ENCODE measurements around the gene ETFBKMT. TPM values are rescaled to one million over a fixed set of nuclear protein-coding genes. Genes with fewer than 3 reads are reported as not detected.

Gene ETFBKMT
- total and polyA plus RNA-seq, 12 donors, result 1.7 to 8.7 (median 5.9) TPM

- no peak for DNase-seq
- intact Hi-C loops (cut with DNase I), result no loop called here
- ATAC-seq, result no peak
- no peaks in the 10 kb centered on the region for H3K27me3 ChIP-seq
- peaks cover 0 to 6% (median 0%) of the 10 kb centered on the region in 9 donors for H3K4me1 ChIP-seq
- H3K9me3 ChIP-seq, result no peaks in the 10 kb centered on the region
- H3K36me3 ChIP-seq, result no peaks in the 10 kb centered on the region
- no peak overlapping the region for H3K4me3 ChIP-seq
- H3K27ac ChIP-seq, result no peak overlapping the region
- 72 to 97% methylated on average over 2 of the region's 2 CpGs for WGBS, 2 donors
- TF ChIP-seq CTCF (IDR thresholded peaks at IDR 0.05), result no peak
These were observed 39.2 kb upstream of the ETFBKMT start for GRCh38 chr12:31620311-31620710.

GRCh38 chr12:31622038-31622437 lies 37.5 kb upstream of the ETFBKMT start:
- ATAC-seq (no peak), DNase-seq (no peak)
- no peaks in the 10 kb centered on the region for H3K9me3 ChIP-seq
- intact Hi-C loops (cut with DNase I), result no loop called here
- H3K36me3 ChIP-seq, result no peaks in the 10 kb centered on the region
- H3K4me1 ChIP-seq, result peaks cover 0 to 6% (median 0%) of the 10 kb centered on the region in 9 donors
- WGBS, 2 donors, result 91 to 94% methylated on average over 4 of the region's 4 CpGs
- TF ChIP-seq CTCF (IDR thresholded peaks at IDR 0.05), result no peak
- H3K4me3 ChIP-seq, result no peak overlapping the region
- H3K27me3 ChIP-seq, result no peaks in the 10 kb centered on the region
- no peak overlapping the region for H3K27ac ChIP-seq

- Histone ChIP-seq H3K4me3 (no peak overlapping the region), H3K27me3 (no peaks in the 10 kb centered on the region), H3K4me1 (peaks cover 6 to 24% (median 17%) of the 10 kb centered on the region in 9 donors), H3K36me3 (no peaks in the 10 kb centered on the region), H3K27ac (no peak overlapping the region), H3K9me3 (no peaks in the 10 kb centered on the region)
- intact Hi-C loops (cut with DNase I), result loop anchor here in 1 of 10 donors (5.0 kb wide), 1 partner anchor 34 kb away; the partner anchor contains the start of gene DENND5B
- no peak for DNase-seq
- 85 to 89% methylated on average over 7 of the region's 7 CpGs for WGBS, 2 donors
- ATAC-seq, result no peak
- no peak for TF ChIP-seq CTCF (IDR thresholded peaks at IDR 0.05)
These were observed 33.1 kb upstream of the ETFBKMT start for GRCh38 chr12:31626270-31626995.

GRCh38 chr12:31627456-31628054 lies 31.9 kb upstream of the ETFBKMT start:
- TF ChIP-seq CTCF (IDR thresholded peaks at IDR 0.05), result no peak
- intact Hi-C loops (cut with DNase I), result loop anchor here in 1 of 10 donors (5.0 kb wide), 1 partner anchor 35 kb away; the partner anchor contains the start of gene DENND5B
- no peaks in the 10 kb centered on the region for H3K27me3 ChIP-seq
- no peak overlapping the region for H3K27ac ChIP-seq
- peaks cover 6 to 24% (median 17%) of the 10 kb centered on the region in 9 donors for H3K4me1 ChIP-seq
- DNase-seq (no peak), ATAC-seq (no peak)
- H3K4me3 ChIP-seq, result no peak overlapping the region
- no peaks in the 10 kb centered on the region for H3K36me3 ChIP-seq
- 44 to 49% methylated on average over 5 of the region's 5 CpGs for WGBS, 2 donors
- H3K9me3 ChIP-seq, result no peaks in the 10 kb centered on the region
